Right atrium auricular region (tissue), 2 donors: ENCODE measurements around the gene LPAR5. TPM values are rescaled to one million over a fixed set of nuclear protein-coding genes. Genes with fewer than 3 reads are reported as not detected.
"Not testable (repeated sequence)": the region's sequence is repeated elsewhere in the genome, so short reads cannot be mapped to it uniquely, and the experiment has no call there.

Source experiments
- DNase-seq: peaks from one replicate; pipeline ENCODE4 v3.0.0-alpha.2; 2019; ENCODE audit warnings: low spot score
- H3K27ac ChIP-seq, 2 donors: fragments of 200-600 bp; sonication (generic); 1 replicate in 1 of 2; 2 replicates in 1 of 2; pipeline ENCODE4 v1.5.1; 2016 to 2019
- H3K27me3 ChIP-seq, 2 donors: fragments of 200-600 bp; sonication (generic); one replicate each; pipeline versions ENCODE4 v1.5.1 to v1.6.0; 2017 to 2019
- H3K36me3 ChIP-seq: fragments of 200-600 bp; sonication (generic); one replicate; pipeline ENCODE4 v1.5.1; 2016
- H3K4me1 ChIP-seq, 2 donors: fragments of 200-600 bp; sonication (generic); one replicate each; pipeline versions ENCODE4 v1.5.1 to v1.6.0; 2017 to 2019
- H3K4me3 ChIP-seq, 2 donors: fragments of 200-600 bp; sonication (generic); 1 replicate in 1 of 2; 2 replicates in 1 of 2; pipeline ENCODE4 v1.5.1; 2017 to 2019; ENCODE audit warnings: mild to moderate bottlenecking in 1 of 2, moderate library complexity in 1 of 2
- H3K9me3 ChIP-seq, 2 donors: fragments of 200-600 bp; sonication (generic); one replicate each; pipeline ENCODE4 v1.5.1; 2019
- total RNA-seq, 2 donors: library from RNA; depleted of rRNA; stranded (reverse); fragments of >200 nt; gene quantifications; one replicate each; pipeline ENCODE4 v1.1.0, GENCODE V29; 2016
- TF ChIP-seq, protein P1 (sequence below), 2 donors: fragments of 200-600 bp; sonication (generic); IDR thresholded peaks; one replicate each; pipeline ENCODE4 v1.5.1; 2019; ENCODE audit warnings: antibody characterized with exemption in 2 of 2

LPAR5 gene
- total RNA-seq, 2 donors from 2014 or later = 1.6 to 3.7 TPM

DNA sequence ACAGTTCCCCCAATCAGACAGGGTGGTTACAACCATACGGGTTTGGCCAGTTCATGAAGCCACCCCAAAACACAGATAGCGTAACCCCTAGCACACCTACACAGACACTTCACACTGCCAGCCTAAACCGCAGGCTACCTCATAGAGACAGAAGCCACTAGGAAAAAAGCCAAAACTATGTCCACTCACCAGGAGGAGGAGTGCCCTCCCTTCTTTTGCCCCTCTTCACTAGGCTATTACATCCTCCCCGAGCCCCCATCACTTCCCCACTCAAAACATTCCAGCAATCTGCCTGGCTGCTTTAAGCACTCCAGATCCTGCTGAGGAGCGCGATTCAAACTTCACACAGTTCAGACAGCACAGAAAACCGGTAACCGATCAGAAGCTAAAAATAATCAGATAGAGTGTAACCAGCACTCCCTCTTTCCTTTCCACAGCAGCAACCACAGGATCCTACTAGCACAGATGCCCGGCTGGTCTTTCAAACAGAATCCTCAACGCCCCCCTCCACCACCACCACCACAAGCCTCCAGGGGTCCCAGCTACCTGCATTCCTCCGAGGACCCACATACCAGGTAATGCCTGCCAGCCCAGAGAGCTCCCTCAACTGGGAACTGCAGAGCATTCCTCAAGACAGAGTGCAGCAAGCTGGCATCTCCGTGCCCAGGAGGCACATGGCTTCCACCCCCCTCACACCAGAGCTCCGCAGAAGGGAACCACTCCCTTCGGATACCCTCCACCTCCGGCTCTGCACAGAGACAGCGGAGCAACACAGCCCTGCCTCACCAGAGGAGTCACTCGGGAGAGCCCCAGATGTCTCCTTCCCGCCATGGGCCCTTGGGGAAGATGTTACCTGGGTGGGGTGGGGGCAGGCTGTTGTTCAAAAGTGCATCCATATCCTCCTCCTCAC, 30.1 kb downstream of the LPAR5 start:
- DNase-seq = no peak
- peaks cover 0 to 51% of the 10 kb centered on the region in 2 donors for H3K4me1 ChIP-seq
- TF ChIP-seq, protein P1, sequence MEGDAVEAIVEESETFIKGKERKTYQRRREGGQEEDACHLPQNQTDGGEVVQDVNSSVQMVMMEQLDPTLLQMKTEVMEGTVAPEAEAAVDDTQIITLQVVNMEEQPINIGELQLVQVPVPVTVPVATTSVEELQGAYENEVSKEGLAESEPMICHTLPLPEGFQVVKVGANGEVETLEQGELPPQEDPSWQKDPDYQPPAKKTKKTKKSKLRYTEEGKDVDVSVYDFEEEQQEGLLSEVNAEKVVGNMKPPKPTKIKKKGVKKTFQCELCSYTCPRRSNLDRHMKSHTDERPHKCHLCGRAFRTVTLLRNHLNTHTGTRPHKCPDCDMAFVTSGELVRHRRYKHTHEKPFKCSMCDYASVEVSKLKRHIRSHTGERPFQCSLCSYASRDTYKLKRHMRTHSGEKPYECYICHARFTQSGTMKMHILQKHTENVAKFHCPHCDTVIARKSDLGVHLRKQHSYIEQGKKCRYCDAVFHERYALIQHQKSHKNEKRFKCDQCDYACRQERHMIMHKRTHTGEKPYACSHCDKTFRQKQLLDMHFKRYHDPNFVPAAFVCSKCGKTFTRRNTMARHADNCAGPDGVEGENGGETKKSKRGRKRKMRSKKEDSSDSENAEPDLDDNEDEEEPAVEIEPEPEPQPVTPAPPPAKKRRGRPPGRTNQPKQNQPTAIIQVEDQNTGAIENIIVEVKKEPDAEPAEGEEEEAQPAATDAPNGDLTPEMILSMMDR (IDR thresholded peaks at IDR 0.05) = peak in 1 of 2 donors; percentile 17

GRCh38 chr12:6604259-6605029, 31.3 kb downstream of the LPAR5 start:
- Histone ChIP-seq H3K27ac (peak overlapping the region; percentile 96 to 99), H3K4me3 (peak overlapping the region; percentile 73 to 98)

More for the DNA sequence above, 30.1 kb downstream of the LPAR5 start:
- Histone ChIP-seq H3K4me3 (peak overlapping the region; percentile 73 to 98), H3K27ac (peak overlapping the region; percentile 96 to 99), H3K27me3 (no peaks in the 10 kb centered on the region), H3K9me3 (no peaks in the 10 kb centered on the region), H3K36me3 (peaks cover 20% of the 10 kb centered on the region)

DNA sequence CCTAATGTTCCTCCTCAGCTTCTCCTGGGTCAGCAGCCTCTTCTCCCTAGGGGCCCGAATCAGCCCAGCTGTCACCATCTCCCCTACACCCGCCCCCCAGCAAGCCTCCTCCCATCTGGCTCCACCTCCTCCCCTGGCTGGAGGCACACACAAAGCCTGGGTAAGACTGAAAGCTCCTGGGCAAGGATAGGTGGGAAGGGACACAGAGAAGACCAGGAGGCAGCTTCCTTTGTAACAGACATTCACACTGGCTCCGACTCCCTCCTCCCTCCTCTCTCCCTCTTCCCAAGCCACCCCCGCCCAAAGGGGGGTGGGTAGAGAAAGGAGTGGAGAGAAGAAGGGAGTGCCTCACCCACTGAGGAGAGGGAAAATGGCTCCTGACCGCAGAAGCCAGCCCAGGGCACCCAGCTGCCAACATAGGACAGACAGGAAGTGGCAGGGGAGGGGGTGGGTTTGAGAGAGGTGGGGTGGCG, 32.6 kb downstream of the LPAR5 start:
- Histone ChIP-seq H3K9me3 (no peaks in the 10 kb centered on the region), H3K27me3 (no peaks in the 10 kb centered on the region), H3K27ac (peak overlapping the region; percentile 49 to 50), H3K4me3 (peak overlapping the region in 1 of 2 donors; percentile 7), H3K4me1 (peaks cover 0 to 54% of the 10 kb centered on the region in 2 donors), H3K36me3 (peaks cover 45% of the 10 kb centered on the region)
- DNase-seq = peak; percentile 69
- TF ChIP-seq, protein P1 (IDR thresholded peaks at IDR 0.05) = no peak

More at GRCh38 chr12:6604259-6605029, 31.3 kb downstream of the LPAR5 start:
- TF ChIP-seq, protein P1 (IDR thresholded peaks at IDR 0.05) = no peak
- no peaks in the 10 kb centered on the region for H3K9me3 ChIP-seq
- H3K36me3 ChIP-seq = peaks cover 32% of the 10 kb centered on the region
- no peak for DNase-seq
- peaks cover 0 to 53% of the 10 kb centered on the region in 2 donors for H3K4me1 ChIP-seq
- no peaks in the 10 kb centered on the region for H3K27me3 ChIP-seq

GRCh38 chr12:6602526-6602925, 33.2 kb downstream of the LPAR5 start:
- Histone ChIP-seq H3K4me1 (peaks cover 0 to 48% of the 10 kb centered on the region in 2 donors), H3K9me3 (no peaks in the 10 kb centered on the region), H3K4me3 (no peak overlapping the region), H3K27me3 (no peaks in the 10 kb centered on the region), H3K27ac (peak overlapping the region; percentile 49 to 50), H3K36me3 (peaks cover 52% of the 10 kb centered on the region)
- no peak for DNase-seq
- TF ChIP-seq, protein P1 (IDR thresholded peaks at IDR 0.05) = no peak

GRCh38 chr12:6595673-6596072, 40.1 kb downstream of the LPAR5 start:
- not testable (repeated sequence) for H3K27ac ChIP-seq, H3K9me3 ChIP-seq, H3K4me3 ChIP-seq, DNase-seq, H3K27me3 ChIP-seq, H3K4me1 ChIP-seq
- H3K36me3 ChIP-seq = peaks cover 100% of the 10 kb centered on the region

DNA sequence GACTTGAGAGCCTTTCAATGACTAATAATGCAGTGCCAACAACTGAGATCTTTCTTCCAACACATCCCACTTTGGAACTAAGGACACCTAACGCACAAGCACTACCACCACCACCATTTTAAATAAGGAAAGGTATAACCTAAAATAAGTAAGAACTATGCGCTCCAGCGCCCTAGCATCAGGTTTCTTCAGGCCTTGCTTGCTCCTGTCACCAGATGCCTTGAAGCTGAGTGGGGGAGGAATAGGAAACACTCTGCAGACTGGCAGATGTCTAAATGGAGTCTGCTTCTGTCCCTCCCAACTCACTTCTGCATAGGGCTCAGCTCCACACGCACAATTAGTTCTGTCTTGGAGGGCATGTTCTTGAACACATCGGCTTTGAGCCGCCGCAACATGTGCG, 43.7 kb downstream of the LPAR5 start:
- H3K27ac ChIP-seq = no peak overlapping the region
- DNase-seq = no peak
- no peaks in the 10 kb centered on the region for H3K9me3 ChIP-seq
- H3K36me3 ChIP-seq = peaks cover 100% of the 10 kb centered on the region
- no peak overlapping the region for H3K4me3 ChIP-seq
- H3K27me3 ChIP-seq = no peaks in the 10 kb centered on the region
- H3K4me1 ChIP-seq = no peaks in the 10 kb centered on the region
- TF ChIP-seq, protein P1 (IDR thresholded peaks at IDR 0.05) = no peak

DNA sequence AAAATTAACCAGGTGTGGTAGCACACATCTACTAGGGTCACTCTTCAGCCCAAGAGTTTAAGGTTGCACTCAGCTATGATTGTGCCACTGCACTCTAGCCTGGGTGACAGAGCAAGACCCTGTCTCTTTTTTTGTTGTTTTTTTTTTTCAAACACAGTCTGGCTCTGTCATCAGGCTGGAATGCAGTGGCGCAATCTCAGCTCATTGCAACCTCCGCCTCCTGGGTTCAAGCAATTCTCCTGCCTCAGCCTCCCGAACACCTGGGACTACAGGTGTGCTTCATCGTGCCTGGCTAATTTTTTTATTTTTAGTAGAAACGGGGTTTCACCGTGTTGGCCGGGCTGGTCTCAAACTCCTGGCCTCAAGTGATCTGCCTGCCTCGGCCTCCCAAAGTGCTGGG, 49.2 kb downstream of the LPAR5 start:
- H3K27ac ChIP-seq, DNase-seq: not testable (repeated sequence)

More for the DNA sequence above, 49.2 kb downstream of the LPAR5 start:
- H3K9me3 ChIP-seq, H3K4me1 ChIP-seq, H3K27me3 ChIP-seq, H3K4me3 ChIP-seq: not testable (repeated sequence)
- H3K36me3 ChIP-seq = peaks cover 100% of the 10 kb centered on the region
